ENCODE measurements around the gene GMDS.

Gene GMDS

DNA sequence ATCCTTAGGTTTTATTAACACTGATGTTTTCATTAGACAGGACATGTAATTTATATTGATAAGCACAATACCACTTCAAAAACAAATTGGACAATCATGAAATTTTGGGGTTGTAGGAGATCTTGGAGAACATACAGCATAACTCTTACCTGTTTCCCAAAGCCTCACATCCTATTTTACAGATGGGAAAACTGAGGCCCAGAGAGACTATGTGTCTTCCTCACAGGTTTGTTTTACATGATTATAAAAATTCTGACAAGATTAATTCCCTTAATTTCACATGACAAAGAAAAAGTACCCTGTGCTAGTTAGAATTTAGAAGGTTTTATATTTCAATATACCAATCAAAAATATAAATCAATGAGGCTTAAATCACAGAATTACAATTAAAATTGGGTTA lies 145.5 kb downstream of the GMDS start:
- DNase-seq (ENCODE audit: low spot score), result no peak

DNA sequence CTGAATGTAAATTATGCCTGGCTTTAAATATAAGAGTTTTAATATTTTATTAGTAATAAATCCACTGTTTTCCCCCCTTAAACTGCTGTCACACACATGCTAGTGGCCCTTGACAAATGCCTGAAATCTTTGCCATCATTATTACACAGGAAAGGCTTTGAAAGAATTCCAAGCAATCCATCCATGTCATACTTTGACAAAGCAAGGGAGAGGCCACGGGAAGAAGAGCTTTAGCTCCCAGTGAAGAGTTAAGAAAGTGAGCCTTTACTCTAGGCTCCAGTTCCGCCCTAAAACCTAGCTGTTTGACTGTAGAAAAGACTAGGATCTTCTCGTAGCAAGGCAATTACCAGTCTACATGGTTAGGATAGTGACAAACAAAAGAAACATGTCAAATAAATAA lies 147.9 kb downstream of the GMDS start:
- no peak for DNase-seq (ENCODE audit: low spot score)

DNA sequence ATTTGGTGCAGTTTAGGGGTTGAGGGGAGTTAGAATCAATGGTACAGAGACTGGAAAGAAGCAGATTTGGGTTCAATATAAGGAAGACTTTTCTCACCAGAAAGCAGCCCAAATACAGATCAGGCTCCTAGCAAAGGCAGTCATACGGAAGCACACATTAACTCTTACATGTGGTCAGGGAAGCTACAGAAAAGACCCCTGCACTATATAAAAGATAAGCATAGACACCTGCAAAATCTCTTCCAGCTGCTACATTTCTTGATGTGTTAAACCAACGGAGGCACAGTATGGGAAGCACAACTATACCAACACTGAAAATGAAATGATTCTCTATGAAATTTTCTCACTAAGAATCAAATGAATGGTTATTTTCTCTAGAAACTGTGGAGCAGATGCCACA lies 150.8 kb downstream of the GMDS start:
- no peak for DNase-seq (ENCODE audit: low spot score)

DNA sequence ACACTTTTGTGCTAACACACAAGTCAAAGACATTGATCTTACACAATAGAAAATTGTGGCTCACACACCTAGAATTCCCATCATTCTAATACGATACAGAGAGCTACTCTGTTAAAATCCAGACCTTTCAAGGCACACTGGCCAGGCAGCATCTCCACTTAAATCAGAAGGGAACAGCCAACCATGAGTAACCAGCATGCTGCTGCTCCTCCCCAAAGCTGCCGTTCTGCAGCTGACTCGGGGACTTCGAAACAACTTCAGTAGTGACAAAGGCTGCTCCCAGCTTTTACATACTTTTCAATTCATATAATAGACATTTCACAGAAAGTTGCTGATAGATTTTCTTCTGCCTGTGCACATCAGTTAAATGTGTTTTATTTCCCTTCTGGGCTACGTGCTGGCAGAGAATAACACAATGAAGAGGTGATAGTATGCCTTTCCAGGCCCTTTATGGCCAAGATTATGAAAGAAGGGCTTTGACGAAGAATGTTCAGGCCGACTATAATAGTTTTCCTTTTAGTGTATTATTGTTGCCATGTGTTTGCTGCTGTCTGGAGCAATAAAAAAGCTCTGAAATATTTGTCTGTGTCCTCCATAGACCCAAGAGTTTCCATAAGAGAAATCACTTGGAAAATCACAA lies 159.0 kb downstream of the GMDS start:
- no peak for DNase-seq (ENCODE audit: low spot score)

DNA sequence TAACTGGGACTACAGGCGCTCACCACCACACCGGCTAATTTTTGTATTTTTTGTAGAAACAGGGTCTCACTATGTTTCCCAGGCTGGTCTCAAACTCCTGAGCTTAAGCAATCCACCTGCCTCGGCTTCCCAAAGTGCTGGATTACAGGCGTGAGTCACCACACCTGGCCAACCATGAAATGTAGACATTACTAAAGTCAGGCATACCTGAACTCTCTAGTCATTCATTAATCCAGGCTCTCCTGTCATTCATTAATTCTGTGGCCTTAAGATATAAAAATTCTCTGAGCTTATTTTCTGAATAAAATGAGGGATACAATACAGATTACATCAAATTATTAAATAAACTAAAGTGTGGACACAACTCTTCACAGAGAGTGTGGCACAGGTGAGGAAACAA lies 159.7 kb downstream of the GMDS start:
- no peak for DNase-seq (ENCODE audit: low spot score)

DNA sequence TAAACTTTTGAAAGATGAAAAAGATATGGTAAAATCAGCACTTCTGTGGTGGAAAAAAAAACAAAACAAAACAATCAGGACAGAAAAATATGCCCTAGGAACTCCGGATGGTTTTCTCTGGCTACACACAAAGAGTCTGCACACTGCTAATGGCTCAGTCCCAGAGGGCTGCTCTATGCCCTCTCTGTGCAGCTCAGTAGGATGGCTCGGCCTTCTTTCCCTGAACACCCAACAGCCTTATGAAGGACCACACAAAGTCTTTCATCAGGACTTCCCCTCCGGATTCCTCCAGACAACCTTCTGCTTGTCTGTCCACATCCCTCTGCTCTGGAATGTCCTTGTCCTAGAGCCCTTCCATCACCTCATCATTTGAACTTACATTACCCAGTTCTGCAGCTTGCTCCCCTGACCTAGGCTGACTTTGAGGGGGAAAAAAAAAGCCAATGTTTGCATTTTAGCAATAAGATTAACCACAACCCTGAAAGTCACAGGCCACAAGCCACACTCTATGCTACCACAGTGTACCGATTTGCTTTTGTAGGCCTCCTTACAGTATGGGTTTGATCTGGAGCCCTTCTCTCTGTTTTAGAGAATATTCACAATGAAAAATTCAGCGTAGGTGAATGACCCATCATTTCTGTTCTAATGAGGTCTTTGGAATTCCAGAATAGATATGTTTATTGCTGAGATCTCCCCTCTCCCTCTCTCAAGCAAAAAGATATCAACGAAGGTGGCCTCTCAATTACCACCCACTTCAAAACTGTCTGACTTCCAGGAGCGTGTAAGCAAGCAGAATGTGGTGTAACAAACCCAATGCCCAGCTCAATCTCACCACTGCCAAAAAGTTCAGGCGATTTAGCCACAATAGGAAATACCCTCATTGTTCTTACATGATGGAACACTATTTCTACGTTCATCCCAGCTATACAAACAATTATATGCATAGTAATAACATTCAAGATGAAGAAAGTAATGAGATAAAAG lies 164.0 kb downstream of the GMDS start:
- DNase-seq (ENCODE audit: low spot score), result no peak

DNA sequence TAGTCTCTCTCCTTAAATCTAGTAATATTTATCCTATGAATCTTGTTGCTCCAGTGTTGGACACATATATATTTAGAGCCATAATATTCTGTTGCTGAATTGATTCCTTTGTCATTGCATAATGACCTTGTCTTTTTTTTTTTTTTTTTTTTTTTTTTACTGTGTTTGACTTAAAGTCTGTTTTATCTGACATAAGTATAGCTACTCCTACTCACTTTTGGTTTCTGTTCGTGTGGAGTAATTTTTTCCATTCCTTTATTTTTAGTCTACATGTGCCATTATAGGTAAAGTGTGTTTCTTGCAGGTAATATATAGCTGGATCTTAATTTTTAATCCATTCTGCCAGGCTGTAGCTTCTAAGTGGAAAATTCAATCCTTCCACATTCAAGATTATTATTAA lies 166.5 kb downstream of the GMDS start:
- DNase-seq (ENCODE audit: low spot score), result no peak

DNA sequence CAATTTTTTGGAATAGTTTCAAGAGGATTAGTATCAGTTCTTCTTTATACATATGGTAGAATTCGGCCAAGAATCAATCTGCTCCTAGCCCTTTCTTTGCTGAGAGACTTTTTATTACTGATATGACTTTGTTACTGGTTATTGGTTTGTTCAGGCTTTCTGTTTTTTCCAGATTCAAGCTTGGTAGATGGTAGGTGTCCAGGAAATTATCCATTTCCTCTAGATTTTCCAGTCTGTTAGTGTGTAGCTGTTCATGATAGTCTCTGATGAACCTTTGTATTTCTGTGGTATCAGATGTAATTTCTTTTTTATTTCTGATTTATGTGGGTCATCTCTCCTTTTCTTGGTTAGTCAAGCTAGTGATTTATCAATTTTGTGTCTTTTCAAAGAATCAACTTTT lies 167.6 kb downstream of the GMDS start:
- DNase-seq (ENCODE audit: low spot score), result no peak

DNA sequence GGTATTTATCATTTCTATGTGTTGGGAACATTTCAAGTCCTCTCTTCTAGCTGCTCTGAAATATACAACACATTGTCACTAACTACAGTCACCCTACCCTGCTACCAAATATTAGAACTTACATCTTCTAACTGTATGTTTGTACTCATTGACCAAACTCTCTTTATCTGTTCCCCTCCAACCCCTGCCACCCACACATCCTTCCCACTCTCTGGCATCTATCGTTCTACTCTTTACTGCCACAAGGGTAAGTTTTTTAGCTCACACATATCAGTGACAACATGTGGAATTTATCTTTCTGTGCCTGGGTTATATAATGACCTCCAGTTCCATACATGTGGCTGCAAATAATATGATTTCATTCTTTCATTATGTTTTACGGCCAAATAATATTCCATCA lies 171.9 kb downstream of the GMDS start:
- DNase-seq (ENCODE audit: low spot score), result no peak

DNA sequence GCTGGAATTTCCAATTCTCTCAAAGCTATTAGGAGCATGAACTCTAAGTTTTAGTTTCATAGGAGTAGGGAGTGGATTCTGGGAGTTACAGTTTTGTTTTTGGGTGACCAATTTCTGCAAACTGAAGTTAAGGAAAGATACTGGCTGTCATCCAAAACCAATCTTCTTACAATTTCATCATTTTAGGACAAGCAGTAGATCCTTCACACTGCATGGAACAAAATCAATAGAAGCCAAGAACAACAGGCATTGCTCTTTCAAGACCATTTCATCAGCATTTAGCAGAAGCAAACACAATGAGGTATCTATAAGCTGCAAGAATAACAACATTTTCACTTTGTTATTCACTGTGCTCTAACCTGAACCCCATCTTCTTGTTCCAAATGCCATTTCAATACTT lies 173.0 kb downstream of the GMDS start:
- no peak for DNase-seq (ENCODE audit: low spot score)

DNA sequence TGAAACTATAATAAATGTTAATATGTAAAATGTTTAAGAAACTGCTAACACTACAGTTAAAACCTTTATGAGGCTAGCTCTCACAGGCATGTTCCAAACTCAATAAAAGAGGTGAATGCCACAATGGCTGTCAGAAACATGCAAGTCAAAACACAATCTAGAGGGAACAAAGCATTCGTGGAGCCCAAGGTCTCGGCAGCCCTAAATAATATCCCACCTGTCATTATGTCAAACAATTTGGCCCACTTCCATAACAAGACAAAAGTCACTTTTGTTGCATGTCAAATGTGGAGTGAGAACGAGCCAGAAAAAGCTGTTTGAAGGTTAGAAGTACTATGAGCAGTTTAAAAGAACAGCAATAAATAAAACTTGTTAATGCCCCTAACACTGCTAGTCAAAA lies 181.9 kb downstream of the GMDS start:
- DNase-seq (ENCODE audit: low spot score), result no peak

DNA sequence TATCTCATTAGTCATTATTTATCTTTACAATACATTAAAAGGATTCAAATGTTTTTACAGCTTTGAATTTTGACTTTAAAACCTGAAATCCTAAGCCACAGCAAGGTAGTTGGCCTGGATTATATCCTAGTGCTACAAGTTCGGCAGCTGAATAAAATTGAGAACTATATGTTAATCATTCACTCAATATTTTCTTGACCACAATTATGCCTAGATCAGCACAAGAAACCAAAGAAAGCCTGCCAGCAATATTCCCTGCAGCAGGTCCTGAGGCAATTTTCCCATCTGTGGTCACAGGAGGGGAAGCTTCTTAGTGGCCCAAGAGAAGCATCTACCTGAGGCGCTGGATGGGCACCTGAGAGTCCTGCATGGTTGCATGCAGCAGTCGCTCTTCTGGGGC lies 183.5 kb downstream of the GMDS start:
- no peak for DNase-seq (ENCODE audit: low spot score)

DNA sequence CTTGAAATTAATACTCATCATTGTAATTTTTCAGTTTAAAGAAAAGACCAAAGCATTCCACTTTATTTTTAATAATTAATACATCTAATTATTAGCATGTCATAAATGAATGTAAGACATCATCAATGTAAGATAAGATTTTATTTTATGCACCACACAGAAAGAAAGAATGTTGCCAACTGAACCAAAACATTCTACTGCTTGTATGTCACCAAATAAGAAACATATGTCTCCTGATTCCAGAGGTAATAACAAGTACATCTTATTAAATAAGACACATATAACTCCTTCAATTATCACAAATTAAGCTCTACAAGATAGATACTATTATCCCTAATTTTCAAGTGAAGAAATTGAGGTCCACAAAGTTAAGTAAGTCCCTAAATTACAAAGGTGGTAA lies 189.5 kb downstream of the GMDS start:
- DNase-seq (ENCODE audit: low spot score), result no peak

DNA sequence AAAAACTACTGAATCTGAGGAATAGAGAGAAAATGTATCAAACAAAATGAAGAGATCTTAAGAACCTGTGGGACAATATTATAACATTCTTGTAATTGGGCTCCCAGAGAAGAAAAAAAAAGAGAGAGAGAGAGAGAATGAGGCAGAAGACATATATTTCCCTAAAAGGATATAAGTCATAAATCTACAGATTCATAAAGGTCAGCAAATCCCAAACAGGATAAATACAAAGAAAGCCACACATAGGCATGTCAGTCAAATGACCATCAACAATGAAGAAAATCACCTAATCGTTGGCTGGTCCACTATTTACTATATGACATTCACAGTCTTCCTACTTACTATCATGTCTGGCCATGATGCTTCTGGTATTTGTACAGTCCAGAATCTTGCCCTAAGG lies 190.3 kb downstream of the GMDS start:
- DNase-seq (ENCODE audit: low spot score), result no peak

DNA sequence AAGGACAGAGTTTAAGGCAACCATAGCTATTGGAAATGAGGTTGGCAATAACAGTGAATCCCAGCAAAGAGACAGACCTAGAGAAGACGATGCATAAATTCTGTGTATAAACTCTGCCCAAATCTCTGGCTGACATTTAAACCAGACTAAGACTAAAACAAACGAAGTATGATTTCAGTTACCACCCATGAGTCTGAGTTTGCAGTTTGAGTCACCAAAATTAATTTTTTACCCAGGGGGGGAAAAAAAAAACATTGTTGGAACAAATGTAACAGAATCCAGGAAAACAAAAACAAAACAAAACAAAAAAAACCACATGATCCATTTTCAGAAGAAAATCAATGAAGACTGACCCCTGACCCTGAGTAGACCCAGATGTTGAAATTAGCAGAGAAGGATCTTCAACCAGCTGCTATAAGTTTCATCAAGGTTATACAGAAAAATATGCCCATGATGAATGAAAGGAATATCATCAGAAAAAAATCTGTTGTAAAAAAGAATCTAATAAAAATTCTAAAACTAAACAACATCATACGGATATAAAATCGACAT lies 190.8 kb downstream of the GMDS start:
- no peak for DNase-seq (ENCODE audit: low spot score)

DNA sequence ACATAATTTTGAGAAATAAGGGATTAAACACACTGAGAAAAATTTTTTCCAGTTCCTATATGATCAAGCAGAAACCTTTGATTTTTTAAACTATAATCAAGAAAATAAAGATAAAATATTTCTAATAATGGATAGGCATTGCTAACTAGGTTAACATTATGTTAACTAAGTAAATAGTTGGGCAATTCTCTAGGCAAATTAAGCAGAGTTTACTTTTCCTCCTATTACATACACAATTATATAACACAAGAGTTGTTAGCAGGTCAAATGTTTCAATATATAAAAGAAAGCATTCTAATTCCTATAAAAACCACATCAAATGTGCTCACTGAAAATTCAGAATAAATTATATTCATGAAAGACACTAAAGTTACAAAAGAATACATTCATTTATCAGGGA lies 191.7 kb downstream of the GMDS start:
- no peak for DNase-seq (ENCODE audit: low spot score)

DNA sequence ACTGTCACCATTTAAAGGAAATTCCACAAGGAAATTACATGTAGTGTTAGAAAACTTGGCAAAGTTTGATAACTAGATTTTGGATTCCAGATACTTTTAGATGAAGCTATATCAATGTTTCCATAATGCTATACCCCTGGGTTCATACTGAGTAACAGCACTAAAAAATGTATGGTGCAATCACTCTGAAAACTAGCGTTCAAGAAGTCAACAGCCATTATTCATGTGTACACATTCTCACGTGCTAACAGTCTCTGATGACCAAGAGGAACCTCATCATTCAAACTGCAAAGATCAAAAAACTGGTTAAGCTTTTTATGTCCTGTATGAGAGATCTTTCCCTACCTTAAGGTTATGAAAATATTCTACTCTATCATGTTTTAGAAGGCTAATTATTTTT lies 197.6 kb downstream of the GMDS start:
- no peak for DNase-seq (ENCODE audit: low spot score)

DNA sequence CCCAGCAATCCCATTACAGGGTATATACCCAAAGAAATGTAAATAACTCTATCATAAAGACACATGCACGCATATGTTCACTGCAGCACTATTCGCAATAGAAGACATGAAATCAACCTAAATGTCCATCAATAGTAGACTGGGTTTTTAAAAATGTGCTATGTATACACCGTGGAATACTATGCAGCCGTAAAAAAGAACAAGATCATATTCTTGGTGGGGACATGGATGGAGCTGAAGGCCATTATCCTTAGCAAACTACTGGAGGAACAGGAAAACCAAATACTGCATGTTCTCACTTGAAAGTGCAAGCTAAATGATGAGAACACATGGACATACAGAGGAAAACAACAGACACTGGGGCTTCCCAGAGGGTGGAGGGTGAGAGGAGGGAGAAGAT lies 201.2 kb downstream of the GMDS start:
- no peak for DNase-seq (ENCODE audit: low spot score)

DNA sequence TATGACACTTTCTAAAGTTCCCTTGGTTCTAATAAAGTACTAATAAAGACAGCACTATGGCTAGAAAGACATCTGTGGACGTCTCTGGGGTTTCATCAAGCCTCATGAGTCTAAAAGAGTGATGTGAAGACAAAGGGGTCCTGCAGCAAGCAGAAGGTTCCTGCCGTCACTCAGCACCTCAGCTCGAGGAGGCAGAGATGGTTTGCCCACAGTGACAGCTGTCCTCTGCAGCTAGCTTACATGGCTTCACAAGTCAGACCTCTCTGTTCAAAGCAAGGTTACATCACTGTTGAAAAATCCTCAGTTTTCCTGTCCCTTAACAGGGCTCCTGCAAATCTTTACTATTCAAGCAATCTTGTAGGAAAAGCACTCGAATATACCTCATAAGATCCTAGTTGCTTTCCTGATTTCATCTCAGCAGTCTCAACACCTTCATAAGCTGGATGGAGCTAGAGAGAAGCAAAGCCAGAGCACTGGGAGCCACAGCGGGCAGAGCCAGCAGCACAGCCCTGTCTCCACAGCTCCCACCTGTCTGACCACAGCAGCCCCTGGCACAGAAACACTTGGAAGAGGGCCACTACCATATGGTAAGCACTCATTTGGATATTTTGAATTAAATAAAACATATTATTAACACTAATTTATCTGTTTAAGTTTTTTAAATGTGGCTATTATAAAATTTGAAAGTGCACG lies 202.3 kb downstream of the GMDS start:
- DNase-seq (ENCODE audit: low spot score), result no peak

DNA sequence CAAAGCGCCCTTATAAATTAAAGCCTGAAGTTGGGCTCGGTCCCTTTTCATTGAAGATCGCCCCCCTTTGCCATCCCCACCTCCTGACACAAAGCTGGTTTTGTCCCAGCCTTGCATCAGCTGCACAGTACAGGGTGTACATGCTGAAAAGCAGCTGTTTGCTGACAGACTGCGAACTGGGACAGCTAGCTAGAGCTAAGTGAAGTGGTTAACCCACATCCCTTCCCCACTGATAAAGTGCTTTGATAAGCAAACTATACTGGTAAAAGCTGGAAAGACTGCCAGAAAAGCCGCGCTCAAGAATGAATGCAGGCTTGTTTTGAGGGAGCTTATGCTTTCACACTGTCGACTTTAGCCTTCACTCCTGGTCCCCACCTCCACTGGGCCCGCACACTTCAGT lies 207.3 kb downstream of the GMDS start:
- DNase-seq (ENCODE audit: low spot score), result peak; percentile 21

DNA sequence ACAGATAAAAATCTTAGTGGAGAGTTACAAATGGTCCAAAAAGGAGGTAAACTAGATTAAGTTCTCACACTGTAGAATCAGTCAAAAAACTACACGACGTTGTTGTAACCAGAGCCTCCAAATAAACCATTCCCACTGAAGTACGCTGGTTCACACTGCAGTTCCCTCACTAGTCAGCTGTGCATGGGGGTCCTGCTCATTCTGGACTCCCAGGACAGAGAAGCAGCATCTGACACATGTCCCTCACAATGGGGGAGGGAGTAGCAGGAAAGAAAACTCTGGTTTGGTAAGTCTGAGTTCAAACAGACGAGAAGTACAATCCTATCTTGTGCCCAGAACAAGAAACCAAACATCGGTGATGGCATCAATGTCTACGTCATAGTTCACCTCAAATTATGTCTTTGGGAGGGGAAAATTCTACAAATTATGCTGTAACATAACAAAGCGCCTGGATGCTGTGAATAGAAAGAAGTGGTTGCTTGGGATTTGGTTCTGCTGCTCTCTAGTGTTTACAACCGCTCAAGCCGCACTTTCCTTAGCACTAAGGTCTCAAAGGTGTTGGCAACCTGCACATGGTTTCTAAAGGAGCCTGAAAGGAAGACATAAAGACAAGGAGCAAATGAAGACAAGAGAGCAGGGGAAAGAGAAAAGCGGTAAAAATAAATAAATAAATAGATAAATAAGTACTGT lies 208.0 kb downstream of the GMDS start:
- no peak for DNase-seq (ENCODE audit: low spot score)

DNA sequence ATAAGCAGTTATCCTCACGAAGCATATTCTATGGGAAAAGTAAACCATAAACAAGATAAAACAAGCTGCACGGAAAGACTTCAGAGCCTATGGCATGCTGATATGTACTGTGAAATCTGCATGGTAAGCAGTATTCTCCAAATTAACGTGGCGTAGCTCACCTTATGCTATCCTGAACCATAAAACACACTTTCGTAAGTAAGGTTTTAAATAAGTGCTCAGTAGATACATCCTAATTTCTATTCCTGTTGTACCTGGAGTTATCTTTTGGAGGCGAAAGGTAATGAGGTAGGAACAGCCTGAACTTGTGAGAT lies 208.7 kb downstream of the GMDS start:
- DNase-seq (ENCODE audit: low spot score), result no peak
